H7 (cell line): Measurements from ENCODE around the gene RHOBTB1. TPM values are rescaled to one million over a fixed set of nuclear protein-coding genes. Genes with fewer than 3 reads are reported as not detected.
"Not testable (repeated sequence)": the region's sequence is repeated elsewhere in the genome, so short reads cannot be mapped to it uniquely, and the experiment has no call there.

Experiments used
- DNase-seq: peaks from one replicate; pipeline ENCODE4 v3.0.0; 2012
- H3K27me3 ChIP-seq: 2 replicates; pipeline ENCODE4 v1.6.0; 2011; ENCODE audit warnings: mild to moderate bottlenecking, low read length; ENCODE audit not compliant: control insufficient read depth, insufficient read depth
- H3K36me3 ChIP-seq: replicated peaks from 2 replicates; pipeline ENCODE4 v1.5.1; 2011; ENCODE audit warnings: low read length; ENCODE audit not compliant: control insufficient read depth, insufficient read depth
- H3K4me3 ChIP-seq: 2 replicates; pipeline ENCODE4 v1.5.1; 2011; ENCODE audit warnings: low read depth, mild to moderate bottlenecking, control low read depth, low read length, moderate library complexity; ENCODE audit not compliant: insufficient read depth
- total RNA-seq: library from RNA; depleted of rRNA; stranded (reverse); fragments of >200 nt; shearing (Covaris generic); gene quantifications from 2 replicates; pipeline ENCODE4 v1.2.3, GENCODE V29; 2014; rRNA removed

Gene RHOBTB1
- total RNA-seq, 1 experiment from 2014 or later = 8.1 TPM

GRCh38 chr10:60834401-60834800 lies 109.6 kb downstream of the RHOBTB1 start:
- Histone ChIP-seq H3K27me3 (no peaks in the 10 kb centered on the region), H3K36me3 (no peaks in the 10 kb centered on the region), H3K4me3 (no peak overlapping the region)
- DNase-seq = no peak

DNA sequence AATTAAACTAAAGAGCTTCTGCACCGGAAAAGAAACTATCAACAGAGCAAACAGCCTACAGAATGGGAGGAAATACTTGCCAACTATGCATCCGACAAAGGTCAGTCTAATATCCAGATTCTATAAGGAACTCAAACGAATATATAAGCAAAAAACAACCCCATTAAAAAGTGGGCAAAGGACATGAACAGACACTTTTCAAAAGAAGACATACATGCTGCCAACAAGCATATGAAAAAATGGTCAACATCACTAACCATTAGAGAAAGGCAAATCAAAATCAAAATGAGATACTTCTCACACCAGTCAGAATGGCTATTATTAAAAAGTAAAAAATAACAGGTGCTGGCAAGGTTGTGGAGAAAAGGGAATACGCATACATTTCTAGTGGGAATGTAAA lies 111.8 kb downstream of the RHOBTB1 start:
- not testable (repeated sequence) for H3K4me3 ChIP-seq, H3K36me3 ChIP-seq, DNase-seq, H3K27me3 ChIP-seq

- H3K4me3 ChIP-seq = no peak overlapping the region
- H3K27me3 ChIP-seq = no peaks in the 10 kb centered on the region
- no peak for DNase-seq
- H3K36me3 ChIP-seq = no peaks in the 10 kb centered on the region
These were observed 115.5 kb downstream of the RHOBTB1 start for GRCh38 chr10:60828489-60828852.

GRCh38 chr10:60827791-60828488 lies 116.0 kb downstream of the RHOBTB1 start:
- H3K36me3 ChIP-seq = no peaks in the 10 kb centered on the region
- no peaks in the 10 kb centered on the region for H3K27me3 ChIP-seq
- DNase-seq = no peak
- H3K4me3 ChIP-seq = no peak overlapping the region

- no peaks in the 10 kb centered on the region for H3K27me3 ChIP-seq
- H3K4me3 ChIP-seq = no peak overlapping the region
- H3K36me3 ChIP-seq = no peaks in the 10 kb centered on the region
- no peak for DNase-seq
These were observed 118.5 kb downstream of the RHOBTB1 start for GRCh38 chr10:60825520-60825919.

DNA sequence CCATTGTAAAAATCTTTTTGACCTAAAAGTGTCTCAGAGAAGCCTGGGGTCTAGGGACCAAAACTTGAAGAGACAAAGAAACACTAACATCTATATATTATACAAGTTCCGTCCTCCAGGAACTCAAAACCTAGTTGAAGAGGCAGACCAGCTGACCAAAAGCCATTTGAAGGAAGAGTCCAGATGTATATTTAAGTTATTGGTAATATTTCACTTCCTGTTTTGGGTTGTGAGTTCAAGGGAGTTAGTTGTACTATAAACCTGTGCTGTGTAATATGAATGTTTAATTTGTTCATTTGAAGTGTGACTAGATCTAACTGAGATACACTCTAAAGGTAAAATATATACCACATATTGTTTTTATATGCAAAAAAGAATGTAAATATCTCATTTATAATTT lies 120.7 kb downstream of the RHOBTB1 start:
- Histone ChIP-seq H3K4me3 (no peak overlapping the region), H3K27me3 (no peaks in the 10 kb centered on the region), H3K36me3 (no peaks in the 10 kb centered on the region)
- no peak for DNase-seq

GRCh38 chr10:60822809-60823208 lies 121.2 kb downstream of the RHOBTB1 start:
- DNase-seq = no peak
- Histone ChIP-seq H3K36me3 (no peaks in the 10 kb centered on the region), H3K4me3 (no peak overlapping the region), H3K27me3 (no peaks in the 10 kb centered on the region)

DNA sequence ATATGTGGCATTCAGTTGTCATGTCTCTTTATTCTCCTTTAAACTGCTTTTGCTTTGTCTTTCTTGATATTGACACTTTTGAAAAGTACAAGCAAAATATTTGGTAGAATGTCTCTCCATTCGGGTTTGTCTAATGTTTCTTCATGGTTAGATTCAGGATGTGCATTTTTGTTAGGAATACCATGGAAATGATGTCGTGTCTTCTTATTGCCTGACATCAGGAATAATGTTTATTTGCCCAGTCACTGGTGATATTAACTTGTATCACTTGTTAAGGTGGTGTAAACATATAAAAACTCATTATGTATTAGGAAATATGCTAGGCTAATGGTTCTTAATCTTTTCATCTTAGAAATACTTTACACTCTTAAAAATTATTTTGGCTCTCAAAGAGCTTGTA lies 122.3 kb downstream of the RHOBTB1 start:
- Histone ChIP-seq H3K4me3 (no peak overlapping the region), H3K27me3 (no peaks in the 10 kb centered on the region), H3K36me3 (no peaks in the 10 kb centered on the region)
- DNase-seq = no peak

GRCh38 chr10:60820093-60820754 lies 123.8 kb downstream of the RHOBTB1 start:
- H3K27me3 ChIP-seq = no peaks in the 10 kb centered on the region
- DNase-seq = no peak
- H3K36me3 ChIP-seq = no peaks in the 10 kb centered on the region
- no peak overlapping the region for H3K4me3 ChIP-seq

Other genes starting within 250 kb of the RHOBTB1 start
- 187 and 202 TPM in 2 replicates for gene CDK1, start 165.7 kb downstream of the RHOBTB1 start, total RNA-seq